HL-60 (cell line): Measurements from ENCODE around the gene MFAP1.
A peak's percentile ranks its signal among the peaks of the same experiment; 100 is the strongest.

ENCODE experiments used
- DNase-seq, 2 experiments: peaks; one replicate each; pipeline ENCODE4 v3.0.0-alpha.2; 2010 to 2020; ENCODE audit warnings: low read depth in 1 of 2, low spot score in 1 of 2
- H3K27ac ChIP-seq: fragments of 250-450 bp; sonication (Bioruptor Pico); replicated peaks from 2 replicates; pipeline ENCODE4 v1.5.1; 2020; ENCODE audit warnings: mild to moderate bottlenecking, moderate library complexity
- H3K27me3 ChIP-seq: fragments of 250-450 bp; sonication (Bioruptor Pico); 2 replicates; pipeline ENCODE4 v1.5.1; 2021; ENCODE audit warnings: mild to moderate bottlenecking, moderate library complexity; ENCODE audit not compliant: insufficient read depth, poor library complexity, severe bottlenecking
- H3K4me3 ChIP-seq: replicated peaks from 2 replicates; pipeline ENCODE4 v1.5.1; 2011; ENCODE audit warnings: mild to moderate bottlenecking, control low read depth, low read length; ENCODE audit not compliant: insufficient read depth
- GABPA ChIP-seq: IDR thresholded peaks from 2 replicates; pipeline ENCODE4 v1.6.1; 2012; ENCODE audit warnings: low read depth
- POLR2AphosphoS5 ChIP-seq: IDR thresholded peaks from 2 replicates; pipeline ENCODE4 v1.6.1; 2012; ENCODE audit warnings: low read depth
- SPI1 ChIP-seq: IDR thresholded peaks from 2 replicates; pipeline ENCODE4 v1.6.1; 2012; ENCODE audit warnings: low read depth, mild to moderate bottlenecking, borderline replicate concordance
- TF ChIP-seq, protein P1 (sequence below): IDR thresholded peaks from 2 replicates; pipeline ENCODE4 v1.6.1; 2012; ENCODE audit warnings: low read depth; ENCODE audit not compliant: insufficient replicate concordance
- TF ChIP-seq, protein P2 (sequence below): IDR thresholded peaks from one replicate; pipeline ENCODE4 v1.5.1; 2011; ENCODE audit warnings: low read length, control low read depth, inconsistent platforms; ENCODE audit not compliant: insufficient read depth

MFAP1 gene

DNA sequence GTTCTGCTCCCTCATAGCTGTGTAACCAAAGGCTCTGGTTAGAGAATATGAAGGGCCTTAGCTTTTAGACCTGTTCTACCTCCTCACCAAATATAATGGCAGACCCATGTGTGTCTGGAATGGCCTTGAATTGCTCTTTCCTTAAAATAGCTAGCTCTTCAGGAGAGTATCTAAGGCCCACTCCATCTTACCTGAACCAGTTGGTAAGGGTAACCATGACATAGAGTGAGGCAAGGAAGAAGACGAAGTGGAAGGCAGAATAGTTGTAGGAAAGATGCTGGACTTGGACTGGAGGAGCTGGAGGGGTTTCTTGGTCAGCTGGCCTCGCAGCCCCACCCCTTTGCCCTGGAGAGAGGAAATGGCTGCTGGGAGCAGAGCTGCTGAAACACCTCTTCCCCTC lies 29.3 kb downstream of the MFAP1 start:
- no peak overlapping the region for H3K4me3 ChIP-seq
- no peaks in the 10 kb centered on the region for H3K27me3 ChIP-seq
- TF ChIP-seq POLR2AphosphoS5, result no peak
- no peak overlapping the region for H3K27ac ChIP-seq
- DNase-seq, result no peak

DNA sequence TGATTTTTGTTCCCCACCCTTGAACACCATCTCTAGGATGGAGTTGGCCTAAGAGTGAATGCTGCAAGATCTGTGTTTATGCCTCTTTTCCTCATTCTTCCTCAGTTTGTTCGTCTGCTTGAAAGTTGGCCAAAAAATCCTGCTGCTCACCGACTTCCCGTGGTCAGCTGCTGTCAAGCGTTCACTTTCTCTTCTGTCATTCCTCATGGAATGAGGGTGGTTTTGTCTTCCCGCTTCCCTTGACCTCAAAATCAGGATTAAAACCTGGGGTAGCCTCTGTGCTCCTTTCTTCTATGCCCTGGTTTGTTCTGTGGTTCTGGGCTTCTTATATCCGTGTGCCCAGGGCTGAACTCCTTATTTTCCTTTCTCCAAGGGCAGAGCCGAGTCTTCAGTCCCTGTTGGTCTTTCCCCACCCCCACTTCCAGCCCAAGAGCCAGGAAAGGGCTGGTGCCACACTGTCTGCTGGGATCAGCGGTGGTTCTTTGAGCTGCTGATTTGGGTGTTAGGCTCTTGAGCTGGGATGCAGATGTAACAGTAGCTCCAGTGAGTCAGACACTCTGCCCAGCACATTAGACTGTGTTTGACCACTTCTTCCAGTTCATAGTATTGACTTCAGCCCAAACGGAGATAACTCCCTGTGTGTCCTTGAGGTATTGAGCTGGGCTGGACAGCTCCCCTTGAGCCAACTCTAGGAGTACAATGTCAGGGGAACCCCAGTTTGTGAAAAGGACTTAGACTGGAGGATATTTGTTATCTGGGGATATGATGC lies 30.0 kb downstream of the MFAP1 start:
- no peak for TF ChIP-seq GABPA
- TF ChIP-seq, protein P1, sequence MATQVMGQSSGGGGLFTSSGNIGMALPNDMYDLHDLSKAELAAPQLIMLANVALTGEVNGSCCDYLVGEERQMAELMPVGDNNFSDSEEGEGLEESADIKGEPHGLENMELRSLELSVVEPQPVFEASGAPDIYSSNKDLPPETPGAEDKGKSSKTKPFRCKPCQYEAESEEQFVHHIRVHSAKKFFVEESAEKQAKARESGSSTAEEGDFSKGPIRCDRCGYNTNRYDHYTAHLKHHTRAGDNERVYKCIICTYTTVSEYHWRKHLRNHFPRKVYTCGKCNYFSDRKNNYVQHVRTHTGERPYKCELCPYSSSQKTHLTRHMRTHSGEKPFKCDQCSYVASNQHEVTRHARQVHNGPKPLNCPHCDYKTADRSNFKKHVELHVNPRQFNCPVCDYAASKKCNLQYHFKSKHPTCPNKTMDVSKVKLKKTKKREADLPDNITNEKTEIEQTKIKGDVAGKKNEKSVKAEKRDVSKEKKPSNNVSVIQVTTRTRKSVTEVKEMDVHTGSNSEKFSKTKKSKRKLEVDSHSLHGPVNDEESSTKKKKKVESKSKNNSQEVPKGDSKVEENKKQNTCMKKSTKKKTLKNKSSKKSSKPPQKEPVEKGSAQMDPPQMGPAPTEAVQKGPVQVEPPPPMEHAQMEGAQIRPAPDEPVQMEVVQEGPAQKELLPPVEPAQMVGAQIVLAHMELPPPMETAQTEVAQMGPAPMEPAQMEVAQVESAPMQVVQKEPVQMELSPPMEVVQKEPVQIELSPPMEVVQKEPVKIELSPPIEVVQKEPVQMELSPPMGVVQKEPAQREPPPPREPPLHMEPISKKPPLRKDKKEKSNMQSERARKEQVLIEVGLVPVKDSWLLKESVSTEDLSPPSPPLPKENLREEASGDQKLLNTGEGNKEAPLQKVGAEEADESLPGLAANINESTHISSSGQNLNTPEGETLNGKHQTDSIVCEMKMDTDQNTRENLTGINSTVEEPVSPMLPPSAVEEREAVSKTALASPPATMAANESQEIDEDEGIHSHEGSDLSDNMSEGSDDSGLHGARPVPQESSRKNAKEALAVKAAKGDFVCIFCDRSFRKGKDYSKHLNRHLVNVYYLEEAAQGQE, result peak; percentile 73
- Histone ChIP-seq H3K27me3 (no peaks in the 10 kb centered on the region), H3K4me3 (no peak overlapping the region), H3K27ac (peak overlapping the region; percentile 96; the same call in 1 of the 2 replicates)
- no peak for DNase-seq

DNA sequence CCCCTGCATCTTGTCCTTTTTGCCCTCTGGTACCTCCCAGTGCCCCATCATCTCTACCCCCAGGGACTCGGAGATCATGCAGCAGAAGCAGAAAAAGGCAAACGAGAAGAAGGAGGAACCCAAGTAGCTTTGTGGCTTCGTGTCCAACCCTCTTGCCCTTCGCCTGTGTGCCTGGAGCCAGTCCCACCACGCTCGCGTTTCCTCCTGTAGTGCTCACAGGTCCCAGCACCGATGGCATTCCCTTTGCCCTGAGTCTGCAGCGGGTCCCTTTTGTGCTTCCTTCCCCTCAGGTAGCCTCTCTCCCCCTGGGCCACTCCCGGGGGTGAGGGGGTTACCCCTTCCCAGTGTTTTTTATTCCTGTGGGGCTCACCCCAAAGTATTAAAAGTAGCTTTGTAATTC lies 30.8 kb downstream of the MFAP1 start:
- Histone ChIP-seq H3K27me3 (no peaks in the 10 kb centered on the region), H3K27ac (peak overlapping the region; percentile 96), H3K4me3 (peak overlapping the region; percentile 94)
- no peak for TF ChIP-seq POLR2AphosphoS5
- no peak for TF ChIP-seq GABPA
- TF ChIP-seq, protein P1, result no peak
- TF ChIP-seq, protein P2, sequence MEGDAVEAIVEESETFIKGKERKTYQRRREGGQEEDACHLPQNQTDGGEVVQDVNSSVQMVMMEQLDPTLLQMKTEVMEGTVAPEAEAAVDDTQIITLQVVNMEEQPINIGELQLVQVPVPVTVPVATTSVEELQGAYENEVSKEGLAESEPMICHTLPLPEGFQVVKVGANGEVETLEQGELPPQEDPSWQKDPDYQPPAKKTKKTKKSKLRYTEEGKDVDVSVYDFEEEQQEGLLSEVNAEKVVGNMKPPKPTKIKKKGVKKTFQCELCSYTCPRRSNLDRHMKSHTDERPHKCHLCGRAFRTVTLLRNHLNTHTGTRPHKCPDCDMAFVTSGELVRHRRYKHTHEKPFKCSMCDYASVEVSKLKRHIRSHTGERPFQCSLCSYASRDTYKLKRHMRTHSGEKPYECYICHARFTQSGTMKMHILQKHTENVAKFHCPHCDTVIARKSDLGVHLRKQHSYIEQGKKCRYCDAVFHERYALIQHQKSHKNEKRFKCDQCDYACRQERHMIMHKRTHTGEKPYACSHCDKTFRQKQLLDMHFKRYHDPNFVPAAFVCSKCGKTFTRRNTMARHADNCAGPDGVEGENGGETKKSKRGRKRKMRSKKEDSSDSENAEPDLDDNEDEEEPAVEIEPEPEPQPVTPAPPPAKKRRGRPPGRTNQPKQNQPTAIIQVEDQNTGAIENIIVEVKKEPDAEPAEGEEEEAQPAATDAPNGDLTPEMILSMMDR, result no peak
- peak in 1 of 2 experiments; percentile 46 for DNase-seq

DNA sequence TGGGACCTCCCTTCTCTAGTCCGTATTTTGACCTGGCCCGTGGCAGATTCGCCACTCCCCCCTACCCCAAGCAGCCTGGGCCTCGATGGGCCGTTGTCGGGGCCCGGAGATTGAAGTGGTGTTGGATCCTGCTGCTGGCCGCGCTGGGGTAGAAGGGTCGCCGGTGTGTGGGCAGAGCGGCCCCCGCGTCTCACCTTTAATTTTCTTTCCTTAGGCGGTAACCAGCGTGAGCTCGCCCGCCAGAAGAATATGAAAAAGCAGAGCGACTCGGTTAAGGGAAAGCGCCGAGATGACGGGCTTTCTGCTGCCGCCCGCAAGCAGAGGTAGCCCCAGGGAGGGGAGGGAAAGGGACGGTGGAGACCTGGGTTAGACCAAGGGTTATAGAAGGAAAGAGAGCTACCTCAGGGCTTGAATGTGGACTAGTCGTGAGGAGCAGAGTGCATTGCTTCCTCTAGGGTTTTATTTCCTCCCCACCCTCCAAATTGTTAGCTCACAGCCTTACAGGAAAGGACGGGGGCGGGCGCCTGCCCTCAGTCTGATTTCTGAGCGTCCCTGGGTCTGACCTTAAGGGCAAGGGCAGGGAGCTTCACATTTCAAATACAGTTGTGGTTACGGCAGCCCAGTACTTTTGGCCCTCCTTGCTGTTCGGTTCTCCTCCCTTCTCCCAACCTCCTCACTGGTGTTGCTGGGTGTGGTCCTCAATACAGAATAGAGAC lies 31.6 kb downstream of the MFAP1 start:
- H3K27ac ChIP-seq, result peak overlapping the region; percentile 96

More for the DNA sequence above, 31.6 kb downstream of the MFAP1 start:
- Histone ChIP-seq H3K4me3 (peak overlapping the region; percentile 94), H3K27me3 (no peaks in the 10 kb centered on the region)
- TF ChIP-seq SPI1 (no peak), GABPA (no peak), POLR2AphosphoS5 (no peak)
- TF ChIP-seq, protein P1, result no peak
- TF ChIP-seq, protein P2, result no peak
- peak in 1 of 2 experiments; percentile 31 for DNase-seq
